Measurements from ENCODE around the gene ZNF18.
A peak's percentile ranks its signal among the peaks of the same experiment; 100 is the strongest.

ZNF18 gene

GRCh38 chr17:11997147-11997971 lies at the start of gene ZNF18:
Gene ZNF18, minus strand, starts transcription at chr17:11997475. Its CDS starts 4,646 bp downstream, at chr17:11992829.
- DNase-seq (ENCODE audit: insufficient read length, low spot score): peak; percentile 93
- peak; percentile 76 for FAIRE-seq

GRCh38 chr17:12046786-12047185 lies 49.5 kb upstream of the ZNF18 start:
- DNase-seq (ENCODE audit: insufficient read length, low spot score) (no peak), FAIRE-seq (no peak)

GRCh38 chr17:12043702-12044101 lies 46.4 kb upstream of the ZNF18 start:
- no peak for FAIRE-seq
- DNase-seq (ENCODE audit: insufficient read length, low spot score): no peak

- FAIRE-seq (no peak), DNase-seq (ENCODE audit: insufficient read length, low spot score) (peak; percentile 33)
Observed at GRCh38 chr17:12041312-12041711, 44.0 kb upstream of the ZNF18 start.

GRCh38 chr17:12040478-12040877 lies 43.2 kb upstream of the ZNF18 start:
- no peak for FAIRE-seq
- no peak for DNase-seq (ENCODE audit: insufficient read length, low spot score)

- DNase-seq (ENCODE audit: insufficient read length, low spot score) (no peak), FAIRE-seq (no peak)
Observed at GRCh38 chr17:12037970-12038369, 40.7 kb upstream of the ZNF18 start.

GRCh38 chr17:12035673-12036072 lies 38.4 kb upstream of the ZNF18 start:
- no peak for DNase-seq (ENCODE audit: insufficient read length, low spot score)
- no peak for FAIRE-seq

GRCh38 chr17:12034538-12034937 lies 37.3 kb upstream of the ZNF18 start:
- FAIRE-seq: no peak

GRCh38 chr17:12028611-12029010 lies 31.3 kb upstream of the ZNF18 start:
- no peak for FAIRE-seq
- DNase-seq (ENCODE audit: insufficient read length, low spot score): no peak

More at GRCh38 chr17:12034538-12034937, 37.3 kb upstream of the ZNF18 start:
- DNase-seq (ENCODE audit: insufficient read length, low spot score): no peak

- DNase-seq (ENCODE audit: insufficient read length, low spot score) (no peak), FAIRE-seq (no peak)
Observed at GRCh38 chr17:12027658-12028057, 30.4 kb upstream of the ZNF18 start.

GRCh38 chr17:12024327-12024726 lies 27.1 kb upstream of the ZNF18 start:
- peak; percentile 10 for DNase-seq (ENCODE audit: insufficient read length, low spot score)
- FAIRE-seq: no peak

- FAIRE-seq (no peak), DNase-seq (ENCODE audit: insufficient read length, low spot score) (no peak)
Observed at GRCh38 chr17:12022310-12022709, 25.0 kb upstream of the ZNF18 start.

GRCh38 chr17:12021623-12022140 lies 24.4 kb upstream of the ZNF18 start:
- no peak for DNase-seq (ENCODE audit: insufficient read length, low spot score)
- no peak for FAIRE-seq

- FAIRE-seq: peak; percentile 87
Observed at GRCh38 chr17:12020642-12021622, 23.7 kb upstream of the ZNF18 start, which contains the start of gene MAP2K4. Gene MAP2K4, plus strand, starts transcription at chr17:12020877. Its CDS starts 10 bp downstream, at chr17:12020887.

GRCh38 chr17:12007466-12007865 lies 10.2 kb upstream of the ZNF18 start:
- FAIRE-seq (no peak), DNase-seq (ENCODE audit: insufficient read length, low spot score) (no peak)

More at GRCh38 chr17:12020642-12021622, 23.7 kb upstream of the ZNF18 start, which contains the start of gene MAP2K4:
- DNase-seq (ENCODE audit: insufficient read length, low spot score): peak; percentile 87

GRCh38 chr17:11999696-12000095 lies 2.4 kb upstream of the ZNF18 start:
- DNase-seq (ENCODE audit: insufficient read length, low spot score) (no peak), FAIRE-seq (no peak)

GRCh38 chr17:11997972-11998233 lies 628 bp upstream of the ZNF18 start:
- FAIRE-seq: no peak
- DNase-seq (ENCODE audit: insufficient read length, low spot score): no peak

GRCh38 chr17:11996722-11997146 lies 541 bp downstream of the ZNF18 start:
- FAIRE-seq (no peak), DNase-seq (ENCODE audit: insufficient read length, low spot score) (no peak)

GRCh38 chr17:11991461-11991860 lies 5.8 kb downstream of the ZNF18 start:
- DNase-seq (ENCODE audit: insufficient read length, low spot score) (no peak), FAIRE-seq (no peak)

GRCh38 chr17:11990363-11990983 lies 6.8 kb downstream of the ZNF18 start:
- FAIRE-seq: no peak
- DNase-seq (ENCODE audit: insufficient read length, low spot score): no peak

- DNase-seq (ENCODE audit: insufficient read length, low spot score) (peak; percentile 38), FAIRE-seq (no peak)
Observed at GRCh38 chr17:11986942-11987329, 10.3 kb downstream of the ZNF18 start.
